GM12878 (cell line): Measurements from ENCODE around the gene SNAP29. TPM values are rescaled to one million over a fixed set of nuclear protein-coding genes. Genes with fewer than 3 reads are reported as not detected.

Experiments
- ATAC-seq: fragments of 200-7000 bp; cut with Tn5 transposase; 3 replicates; pipeline ENCODE4 v1.9.1; 2020; ENCODE audit warnings: mild to moderate bottlenecking, moderate library complexity
- BruUV-seq: library from RNA; stranded (reverse); fragments of 400-500 nt; replicated peaks from 2 replicates; lab custom pipeline; 2021; lab: Mats Ljungman, UMichigan
- CTCF ChIA-PET: fragments of 300-600 bp; sonication (Branson Sonifier 250); formaldehyde crosslinking; extraction: SDS; loops from one replicate; lab custom pipeline; 2021; ENCODE audit warnings: inconsistent platforms; lab: Yijun Ruan, JAX
- POLR2A ChIA-PET: fragments of 350-600 bp; formaldehyde crosslinking; extraction: SDS; loops from one replicate; lab custom pipeline; 2021; ENCODE audit warnings: inconsistent platforms; lab: Charles Lee
- RAD21 ChIA-PET: fragments of 300-600 bp; sonication (Branson Sonifier 250); formaldehyde crosslinking; loops from one replicate; lab custom pipeline; 2023; ENCODE audit warnings: antibody characterized with exemption; ENCODE audit not compliant: unreplicated experiment; lab: Charles Lee
- SMC1A ChIA-PET: fragments of 300-600 bp; sonication (Branson Sonifier 250); formaldehyde crosslinking; loops from one replicate; lab custom pipeline; 2023; ENCODE audit not compliant: unreplicated experiment, uncharacterized antibody; lab: Charles Lee
- DNase-seq: peaks from one replicate; pipeline ENCODE4 v3.0.0-alpha.2; 2011; ENCODE audit warnings: low read depth, low spot score
- FAIRE-seq: peaks from 3 replicates; lab custom pipeline; 2011; peaks lifted over from hg19 to GRCh38; lab: Jason Lieb, UNC
- H2AFZ ChIP-seq: 2 replicates; pipeline ENCODE4 v1.6.0; 2011; ENCODE audit warnings: low read depth, low read length, control low read depth; ENCODE audit not compliant: control insufficient read depth
- H3K27ac ChIP-seq: 2 replicates; pipeline ENCODE4 v1.5.1; 2011; ENCODE audit warnings: control low read depth; ENCODE audit not compliant: control insufficient read depth, insufficient read depth
- H3K27me3 ChIP-seq, 2 experiments: replicated peaks in 1 of 2; 2 replicates each; pipeline versions ENCODE4 v1.6.0 to v1.6.1; 2011; ENCODE audit warnings: low read length in 1 of 2; ENCODE audit not compliant: control insufficient read depth in 2 of 2, insufficient read depth in 2 of 2
- H3K36me3 ChIP-seq, 2 experiments: 2 replicates each; pipeline ENCODE4 v1.5.1; 2011; ENCODE audit warnings: low read length in 1 of 2; ENCODE audit not compliant: control insufficient read depth in 2 of 2, insufficient read depth in 2 of 2
- H3K4me1 ChIP-seq: 2 replicates; pipeline ENCODE4 v1.6.1; 2011; ENCODE audit warnings: mild to moderate bottlenecking, low read length, moderate library complexity, mixed read lengths; ENCODE audit not compliant: control insufficient read depth, insufficient read depth
- H3K4me2 ChIP-seq: 2 replicates; pipeline ENCODE4 v1.6.0; 2011; ENCODE audit warnings: control low read depth; ENCODE audit not compliant: control insufficient read depth, insufficient read depth
- H3K4me3 ChIP-seq: fragments of 200-600 bp; sonication (generic); 2 replicates; pipeline ENCODE4 v1.5.1; 2016
- H3K79me2 ChIP-seq: 2 replicates; pipeline ENCODE4 v1.6.0; 2011; ENCODE audit warnings: low read length; ENCODE audit not compliant: control insufficient read depth, insufficient read depth
- H3K9ac ChIP-seq: 2 replicates; pipeline ENCODE4 v1.8.0; 2011; ENCODE audit warnings: low read length, control low read depth, mixed read lengths; ENCODE audit not compliant: control insufficient read depth, insufficient read depth
- H3K9me3 ChIP-seq: replicated peaks from 3 replicates; pipeline ENCODE4 v1.5.1; 2011; ENCODE audit warnings: mild to moderate bottlenecking, low read length; ENCODE audit not compliant: control insufficient read depth, insufficient read depth
- H4K20me1 ChIP-seq: 2 replicates; pipeline ENCODE4 v1.6.0; 2011; ENCODE audit not compliant: control insufficient read depth, insufficient read depth
- BHLHE40 ChIP-seq, 2 experiments: fragments of 450-650 bp in 1 of 2; IDR thresholded peaks; 2 replicates each; pipeline ENCODE4 v1.6.1; 2011 to 2017; ENCODE audit warnings: low read depth in 2 of 2, borderline replicate concordance in 1 of 2, improper control_type of control experiment in 1 of 2, low read length in 1 of 2, mild to moderate bottlenecking in 1 of 2
- EP300 ChIP-seq, 2 experiments: fragments of 150-350 bp in 1 of 2; IDR thresholded peaks; 2 replicates each; pipeline ENCODE4 v1.6.1; 2011 to 2012; ENCODE audit warnings: low read depth in 2 of 2, low read length in 2 of 2, borderline replicate concordance in 1 of 2, improper control_type of control experiment in 1 of 2, inconsistent platforms in 1 of 2; ENCODE audit not compliant: control insufficient read depth in 1 of 2
- IKZF1 ChIP-seq: fragments of 450-650 bp; conservative IDR thresholded peaks from 2 replicates; pipeline ENCODE4 v1.6.1; 2017; ENCODE audit warnings: antibody characterized with exemption, mild to moderate bottlenecking
- KDM1A ChIP-seq: fragments of 200-600 bp; sonication (generic); IDR thresholded peaks from 2 replicates; pipeline ENCODE4 v1.6.1; 2016; ENCODE audit warnings: borderline replicate concordance
- KLF5 ChIP-seq: fragments of 450-650 bp; IDR thresholded peaks from 2 replicates; pipeline ENCODE4 v1.6.1; 2014; ENCODE audit warnings: mild to moderate bottlenecking; ENCODE audit not compliant: partially characterized antibody
- NFYA ChIP-seq: IDR thresholded peaks from 2 replicates; pipeline ENCODE4 v1.6.1; 2011; ENCODE audit warnings: low read depth, mild to moderate bottlenecking, low read length, improper control_type of control experiment, borderline replicate concordance
- ZNF622 ChIP-seq: fragments of 450-650 bp; IDR thresholded peaks from 2 replicates; pipeline ENCODE4 v1.6.1; 2017; ENCODE audit warnings: mild to moderate bottlenecking, inconsistent platforms
- WGBS: methylation state at CpG from one replicate; pipeline ENCODE4 v1.1.6; 2016; ENCODE audit warnings: low lambda C conversion rate; ENCODE audit not compliant: insufficient replicate concordance, insufficient coverage; ENCODE audit errors: missing lambda C conversion rate; 5-methylcytosine and 5-hydroxymethylcytosine counted together
- in situ Hi-C: fragments of 300-500 bp; cut with MboI; formaldehyde crosslinking; loops from 9 replicates; pipeline ENCODE4 v1.14.3; 2018; ENCODE audit warnings: mixed read lengths
- intact Hi-C: fragments of 100-400 bp; cut with micrococcal nuclease; formaldehyde crosslinking; loops from one replicate; pipeline ENCODE4 v1.14.2; 2022; ENCODE audit not compliant: unreplicated experiment
- polyA plus RNA-seq, 11 experiments: library from polyadenylated mRNA; depleted of rRNA in 4 of 11; unstranded in 6 of 11; stranded (reverse) in 5 of 11; fragments of >200 nt; fragmentation: Nextera tagmentation in 4 of 11; fragmentation: Illumina TruSeq in 1 of 11; extraction: Ambion mirVana in 4 of 11; extraction: Trizol in 1 of 11; gene quantifications; 1 replicate in 1 of 11; 2 replicates in 10 of 11; pipeline versions ENCODE4 v1.2.1 to v1.2.3, GENCODE V29; 2011 to 2016; ENCODE audit warnings: inconsistent platforms in 2 of 11, missing spikeins in 2 of 11, low read depth in 1 of 11
- total RNA-seq, 4 experiments: library from RNA; depleted of rRNA in 3 of 4; stranded (reverse); fragments of >200 nt in 3 of 4; fragmentation: Illumina TruSeq in 1 of 4; extraction: Trizol in 1 of 4; gene quantifications; 2 replicates each; pipeline versions ENCODE4 v1.2.1 to v1.2.3, GENCODE V29; 2013 to 2021
- TF ChIP-seq, protein P1 (sequence below): fragments of 450-650 bp; IDR thresholded peaks from 2 replicates; pipeline ENCODE4 v1.6.1; 2014; ENCODE audit warnings: mild to moderate bottlenecking
- TF ChIP-seq, protein P2 (sequence below): fragments of 150-350 bp; IDR thresholded peaks from 2 replicates; pipeline ENCODE4 v1.6.1; 2016; ENCODE audit warnings: low read depth, low read length
- TF ChIP-seq, protein P3 (sequence below): IDR thresholded peaks from 2 replicates; pipeline ENCODE4 v1.6.1; 2012; ENCODE audit warnings: low read depth, low read length, improper control_type of control experiment
- TF ChIP-seq, protein P4 (sequence below): IDR thresholded peaks from 2 replicates; pipeline ENCODE4 v1.6.1; 2011; ENCODE audit warnings: low read depth, low read length, improper control_type of control experiment, borderline replicate concordance

Gene SNAP29
- total and polyA plus RNA-seq, 10 of the 15 experiments (the other 5 are each of a cell fraction or from before 2014, with no cell fraction given), result 4.7 to 45.7 (median 27.9) TPM

DNA sequence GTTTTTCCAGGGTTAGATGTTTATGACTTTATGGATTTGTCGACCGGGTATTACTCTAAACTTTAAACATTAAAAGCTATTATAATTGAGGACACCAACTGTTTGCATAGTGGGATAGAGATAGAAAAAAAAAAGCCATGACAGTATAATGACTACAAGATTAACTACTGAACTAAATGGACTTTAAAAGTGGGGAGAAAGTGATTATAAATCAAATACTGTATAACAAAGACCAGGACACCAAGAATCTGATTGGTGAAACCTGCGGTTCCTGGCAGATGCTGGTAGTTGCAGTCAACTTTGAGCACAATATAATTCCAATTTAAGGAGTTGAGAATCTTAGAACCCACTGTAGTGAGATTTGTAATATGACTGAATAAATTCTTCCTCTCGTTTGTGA is 60.9 kb downstream of the SNAP29 start:
- in situ Hi-C loops (loop anchor here (10.0 kb wide), 1 partner anchor 55 kb away; no protein-coding TSS in a partner anchor), intact Hi-C loops (no loop called here)
- RAD21 ChIA-PET, result interaction anchor here (0.5 kb wide), 1 partner anchor 36 kb away, joined by 3 read pairs; no protein-coding TSS in a partner anchor
- CTCF ChIA-PET, result interaction anchor here (1.0 to 2.3 kb wide), 2 partner anchors 34 to 83 kb away, joined by 6 to 8 read pairs; partner anchors contain the start of gene THAP7
- SMC1A ChIA-PET, result no interaction called here
- Histone ChIP-seq H3K4me1 (peaks cover 8% of the 10 kb centered on the region), H4K20me1 (peaks cover 5% of the 10 kb centered on the region; the same call in 1 of the 2 replicates), H3K79me2 (peaks cover 76% of the 10 kb centered on the region), H3K27ac (no peak overlapping the region), H3K27me3 (no peaks in the 10 kb centered on the region), H3K4me3 (peak overlapping the region; percentile 92), H2AFZ (no peak overlapping the region), H3K4me2 (peak overlapping the region; percentile 92), H3K36me3 (peaks cover 1 to 4% of the 10 kb centered on the region in 2 experiments; a peak in 3 of 4 replicates), H3K9ac (peak overlapping the region; percentile 72), H3K9me3 (no peaks in the 10 kb centered on the region)
- POLR2A ChIA-PET, result no interaction called here
- TF ChIP-seq EP300 (IDR thresholded peaks at IDR 0.05; ENCODE audit: borderline replicate concordance in 1 of 2, control insufficient read depth in 1 of 2, low read depth in 2 of 2, low read length in 2 of 2) (no peak), NFYA (no peak), BHLHE40 (IDR thresholded peaks at IDR 0.05; ENCODE audit: borderline replicate concordance in 1 of 2, low read depth in 2 of 2, low read length in 1 of 2) (no peak), KDM1A (no peak), ZNF622 (no peak), KLF5 (no peak), IKZF1 (no peak)
- TF ChIP-seq, protein P1, sequence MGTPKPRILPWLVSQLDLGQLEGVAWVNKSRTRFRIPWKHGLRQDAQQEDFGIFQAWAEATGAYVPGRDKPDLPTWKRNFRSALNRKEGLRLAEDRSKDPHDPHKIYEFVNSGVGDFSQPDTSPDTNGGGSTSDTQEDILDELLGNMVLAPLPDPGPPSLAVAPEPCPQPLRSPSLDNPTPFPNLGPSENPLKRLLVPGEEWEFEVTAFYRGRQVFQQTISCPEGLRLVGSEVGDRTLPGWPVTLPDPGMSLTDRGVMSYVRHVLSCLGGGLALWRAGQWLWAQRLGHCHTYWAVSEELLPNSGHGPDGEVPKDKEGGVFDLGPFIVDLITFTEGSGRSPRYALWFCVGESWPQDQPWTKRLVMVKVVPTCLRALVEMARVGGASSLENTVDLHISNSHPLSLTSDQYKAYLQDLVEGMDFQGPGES, result no peak
- TF ChIP-seq, protein P2, sequence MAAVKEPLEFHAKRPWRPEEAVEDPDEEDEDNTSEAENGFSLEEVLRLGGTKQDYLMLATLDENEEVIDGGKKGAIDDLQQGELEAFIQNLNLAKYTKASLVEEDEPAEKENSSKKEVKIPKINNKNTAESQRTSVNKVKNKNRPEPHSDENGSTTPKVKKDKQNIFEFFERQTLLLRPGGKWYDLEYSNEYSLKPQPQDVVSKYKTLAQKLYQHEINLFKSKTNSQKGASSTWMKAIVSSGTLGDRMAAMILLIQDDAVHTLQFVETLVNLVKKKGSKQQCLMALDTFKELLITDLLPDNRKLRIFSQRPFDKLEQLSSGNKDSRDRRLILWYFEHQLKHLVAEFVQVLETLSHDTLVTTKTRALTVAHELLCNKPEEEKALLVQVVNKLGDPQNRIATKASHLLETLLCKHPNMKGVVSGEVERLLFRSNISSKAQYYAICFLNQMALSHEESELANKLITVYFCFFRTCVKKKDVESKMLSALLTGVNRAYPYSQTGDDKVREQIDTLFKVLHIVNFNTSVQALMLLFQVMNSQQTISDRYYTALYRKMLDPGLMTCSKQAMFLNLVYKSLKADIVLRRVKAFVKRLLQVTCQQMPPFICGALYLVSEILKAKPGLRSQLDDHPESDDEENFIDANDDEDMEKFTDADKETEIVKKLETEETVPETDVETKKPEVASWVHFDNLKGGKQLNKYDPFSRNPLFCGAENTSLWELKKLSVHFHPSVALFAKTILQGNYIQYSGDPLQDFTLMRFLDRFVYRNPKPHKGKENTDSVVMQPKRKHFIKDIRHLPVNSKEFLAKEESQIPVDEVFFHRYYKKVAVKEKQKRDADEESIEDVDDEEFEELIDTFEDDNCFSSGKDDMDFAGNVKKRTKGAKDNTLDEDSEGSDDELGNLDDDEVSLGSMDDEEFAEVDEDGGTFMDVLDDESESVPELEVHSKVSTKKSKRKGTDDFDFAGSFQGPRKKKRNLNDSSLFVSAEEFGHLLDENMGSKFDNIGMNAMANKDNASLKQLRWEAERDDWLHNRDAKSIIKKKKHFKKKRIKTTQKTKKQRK, result no peak
- TF ChIP-seq, protein P3, sequence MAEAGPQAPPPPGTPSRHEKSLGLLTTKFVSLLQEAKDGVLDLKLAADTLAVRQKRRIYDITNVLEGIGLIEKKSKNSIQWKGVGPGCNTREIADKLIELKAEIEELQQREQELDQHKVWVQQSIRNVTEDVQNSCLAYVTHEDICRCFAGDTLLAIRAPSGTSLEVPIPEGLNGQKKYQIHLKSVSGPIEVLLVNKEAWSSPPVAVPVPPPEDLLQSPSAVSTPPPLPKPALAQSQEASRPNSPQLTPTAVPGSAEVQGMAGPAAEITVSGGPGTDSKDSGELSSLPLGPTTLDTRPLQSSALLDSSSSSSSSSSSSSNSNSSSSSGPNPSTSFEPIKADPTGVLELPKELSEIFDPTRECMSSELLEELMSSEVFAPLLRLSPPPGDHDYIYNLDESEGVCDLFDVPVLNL, result no peak
- TF ChIP-seq, protein P4, sequence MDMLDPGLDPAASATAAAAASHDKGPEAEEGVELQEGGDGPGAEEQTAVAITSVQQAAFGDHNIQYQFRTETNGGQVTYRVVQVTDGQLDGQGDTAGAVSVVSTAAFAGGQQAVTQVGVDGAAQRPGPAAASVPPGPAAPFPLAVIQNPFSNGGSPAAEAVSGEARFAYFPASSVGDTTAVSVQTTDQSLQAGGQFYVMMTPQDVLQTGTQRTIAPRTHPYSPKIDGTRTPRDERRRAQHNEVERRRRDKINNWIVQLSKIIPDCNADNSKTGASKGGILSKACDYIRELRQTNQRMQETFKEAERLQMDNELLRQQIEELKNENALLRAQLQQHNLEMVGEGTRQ, result no peak
- DNase-seq, result no peak
- ATAC-seq, result no peak
- BruUV-seq, result TSS peak; percentile 68
- no peak for FAIRE-seq
- whole genome bisulfite sequencing, result 1% methylated on average over 4 of the region's 4 CpGs
